HUES48 (cell line): ENCODE measurements around the gene CTRL.

Source experiments
- H3K27ac ChIP-seq: one replicate; pipeline ENCODE4 v1.7.0; 2013; ENCODE audit warnings: low read depth, low read length, inconsistent platforms
- H3K27me3 ChIP-seq: 2 replicates; pipeline ENCODE4 v1.6.1; 2013; ENCODE audit warnings: mild to moderate bottlenecking, low read length; ENCODE audit not compliant: control insufficient read depth, insufficient read depth
- H3K36me3 ChIP-seq: 2 replicates; pipeline ENCODE4 v1.6.1; 2013; ENCODE audit warnings: low read length; ENCODE audit not compliant: control insufficient read depth, insufficient read depth
- H3K4me1 ChIP-seq: 2 replicates; pipeline ENCODE4 v1.6.1; 2013; ENCODE audit warnings: mild to moderate bottlenecking, low read length; ENCODE audit not compliant: control insufficient read depth, insufficient read depth
- H3K4me3 ChIP-seq: 2 replicates; pipeline ENCODE4 v1.5.1; 2013; ENCODE audit warnings: mild to moderate bottlenecking, low read depth, low read length
- H3K9ac ChIP-seq: 2 replicates; pipeline ENCODE4 v1.6.1; 2013; ENCODE audit warnings: mild to moderate bottlenecking, low read depth, low read length, moderate library complexity
- H3K9me3 ChIP-seq: 2 replicates; pipeline ENCODE4 v1.6.1; 2013; ENCODE audit warnings: low read length; ENCODE audit not compliant: control insufficient read depth, insufficient read depth

CTRL gene

DNA sequence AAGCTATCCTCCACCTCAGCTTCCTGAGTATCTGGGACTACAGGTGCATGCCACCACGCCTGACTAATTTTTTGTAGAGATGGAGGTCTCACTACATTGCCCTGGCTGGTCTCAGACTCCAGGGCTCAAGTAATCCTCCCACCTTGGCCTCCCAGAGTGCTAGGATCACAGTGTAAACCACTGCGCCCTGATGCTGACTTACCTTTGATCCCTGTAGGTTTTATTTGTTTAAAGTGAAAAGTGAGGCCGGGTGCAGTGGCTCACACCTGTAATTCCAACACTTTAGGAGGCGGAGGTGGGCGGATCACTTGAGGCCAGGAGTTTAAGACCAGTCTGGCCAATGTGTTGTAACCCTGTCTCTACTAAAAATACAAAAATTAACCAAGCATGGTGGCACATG, 29.9 kb downstream of the CTRL start:
- Histone ChIP-seq H3K9me3 (no peaks in the 10 kb centered on the region), H3K27me3 (no peaks in the 10 kb centered on the region), H3K27ac (no peak overlapping the region), H3K9ac (no peak overlapping the region), H3K4me3 (no peak overlapping the region), H3K36me3 (peaks cover 9% of the 10 kb centered on the region; the same call in 1 of the 2 replicates), H3K4me1 (no peaks in the 10 kb centered on the region)

DNA sequence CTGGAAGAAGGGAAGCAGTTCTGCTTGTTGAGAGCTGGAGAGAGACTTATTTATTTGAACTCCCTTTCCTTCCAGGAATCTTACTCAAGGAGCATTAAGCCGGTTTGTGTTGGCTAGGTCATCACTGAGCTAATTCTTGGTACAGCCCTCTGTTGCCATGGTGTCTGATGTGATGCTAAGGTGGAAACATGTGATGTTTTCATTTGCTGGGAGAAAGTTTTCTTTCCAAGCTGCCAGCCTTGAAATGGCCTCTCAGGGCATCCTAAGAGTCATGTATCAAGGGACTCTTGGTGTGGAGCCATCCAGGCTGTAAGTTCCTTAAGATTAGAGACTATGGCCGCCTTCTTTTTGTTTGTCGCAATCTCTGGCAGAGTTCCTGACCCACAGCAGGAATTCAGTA, 34.4 kb downstream of the CTRL start:
- Histone ChIP-seq H3K4me3 (no peak overlapping the region), H3K9me3 (no peaks in the 10 kb centered on the region), H3K27me3 (no peaks in the 10 kb centered on the region), H3K27ac (no peak overlapping the region), H3K36me3 (no peaks in the 10 kb centered on the region), H3K4me1 (0 out of 2 replicates have a peak, but pooled peaks cover 7% of the 10 kb centered on the region), H3K9ac (no peak overlapping the region)

GRCh38 chr16:67893743-67894399, 37.8 kb downstream of the CTRL start:
- Histone ChIP-seq H3K27ac (peak overlapping the region; percentile 83), H3K27me3 (no peaks in the 10 kb centered on the region), H3K9me3 (no peaks in the 10 kb centered on the region), H3K4me1 (0 out of 2 replicates have a peak, but pooled peaks cover 8% of the 10 kb centered on the region), H3K9ac (peak overlapping the region; percentile 96), H3K36me3 (no peaks in the 10 kb centered on the region), H3K4me3 (peak overlapping the region; percentile 99)

- Histone ChIP-seq H3K36me3 (no peaks in the 10 kb centered on the region), H3K9ac (peak within 1 kb of the TSS; percentile 96), H3K4me3 (peak within 1 kb of the TSS; percentile 99), H3K27me3 (no peaks in the 10 kb centered on the region), H3K4me1 (0 out of 2 replicates have a peak, but pooled peaks cover 8% of the 10 kb centered on the region), H3K9me3 (no peaks in the 10 kb centered on the region), H3K27ac (peak within 1 kb of the TSS; percentile 83)
These were observed 38.5 kb downstream of the CTRL start, which contains the start of gene PSKH1 for GRCh38 chr16:67892899-67893742. TSS of gene PSKH1 (plus strand) at chr16:67893254. CDS start at chr16:67908750, 15,496 bp downstream.

DNA sequence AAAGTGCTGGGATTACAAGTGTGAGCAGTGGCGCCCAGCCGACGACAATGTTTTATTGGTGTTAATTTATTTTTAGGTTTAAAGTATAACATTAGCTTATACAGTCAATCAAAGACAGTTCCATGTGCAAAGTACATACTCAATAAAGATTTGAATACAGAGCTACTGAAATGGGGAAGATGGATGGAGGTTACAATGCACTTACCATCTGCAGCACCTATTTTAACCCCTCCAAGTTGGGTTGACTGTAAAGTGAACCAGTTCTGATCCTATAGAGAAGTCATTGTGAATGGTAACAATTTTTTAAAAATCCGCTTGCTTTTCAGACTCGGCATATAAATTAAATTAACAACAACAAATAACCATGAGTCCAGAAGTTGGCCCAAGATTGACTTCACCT, 39.3 kb downstream of the CTRL start:
- no peaks in the 10 kb centered on the region for H3K9me3 ChIP-seq
- no peak overlapping the region; the same call in 1 of the 2 replicates for H3K9ac ChIP-seq
- H3K36me3 ChIP-seq = no peaks in the 10 kb centered on the region
- 0 out of 2 replicates have a peak, but pooled peaks cover 8% of the 10 kb centered on the region for H3K4me1 ChIP-seq
- peak overlapping the region; percentile 59 for H3K4me3 ChIP-seq
- no peaks in the 10 kb centered on the region for H3K27me3 ChIP-seq
- peak overlapping the region; percentile 74 for H3K27ac ChIP-seq

DNA sequence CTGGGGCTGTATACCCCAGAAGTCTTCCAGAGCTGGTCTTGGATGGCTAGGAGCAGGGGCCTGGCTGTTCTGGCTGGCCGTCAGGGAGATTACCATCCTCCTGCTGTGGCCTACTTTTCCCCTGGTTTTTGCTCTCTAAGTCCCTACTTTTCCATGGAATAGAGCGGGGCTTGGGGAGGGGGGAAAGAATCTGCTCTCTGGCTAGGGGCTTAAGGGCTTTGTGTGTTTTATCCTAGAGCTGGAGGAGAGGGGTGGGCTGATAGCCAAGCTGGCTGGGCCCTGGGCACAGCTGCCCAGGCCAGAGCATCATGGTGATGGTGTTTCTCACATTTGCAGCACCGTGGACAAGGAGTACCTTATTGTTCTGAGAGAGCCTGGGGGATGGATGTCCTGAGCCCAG, 43.3 kb downstream of the CTRL start:
- H3K27me3 ChIP-seq = no peaks in the 10 kb centered on the region
- no peak overlapping the region for H3K9ac ChIP-seq
- no peak overlapping the region for H3K4me3 ChIP-seq
- no peaks in the 10 kb centered on the region for H3K9me3 ChIP-seq
- H3K4me1 ChIP-seq = peaks cover 22% of the 10 kb centered on the region
- H3K36me3 ChIP-seq = peaks cover 9% of the 10 kb centered on the region
- no peak overlapping the region for H3K27ac ChIP-seq

DNA sequence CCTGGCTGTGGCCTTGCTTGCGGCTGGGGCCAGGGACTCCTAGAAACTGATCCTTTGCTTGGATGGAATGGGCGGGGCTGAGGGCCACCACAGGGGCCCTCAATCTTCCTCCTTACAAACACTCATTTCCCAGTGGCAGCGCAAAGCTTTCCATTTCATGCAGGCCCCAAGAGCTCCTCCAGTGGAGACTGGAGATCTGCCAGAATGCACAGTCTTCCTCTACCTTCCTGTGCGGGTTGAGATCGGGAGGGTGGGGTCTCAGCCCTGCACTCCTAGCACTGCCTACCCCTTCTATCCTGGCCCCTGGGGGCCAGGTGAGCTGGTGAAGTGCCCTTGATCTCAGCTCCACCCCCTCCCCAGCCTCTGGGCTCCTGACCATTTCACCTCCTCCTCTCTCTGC, 45.3 kb downstream of the CTRL start:
- H3K27ac ChIP-seq = no peak overlapping the region
- H3K4me3 ChIP-seq = no peak overlapping the region
- H3K36me3 ChIP-seq = peaks cover 28% of the 10 kb centered on the region
- H3K27me3 ChIP-seq = no peaks in the 10 kb centered on the region
- H3K9me3 ChIP-seq = no peaks in the 10 kb centered on the region
- peaks cover 18% of the 10 kb centered on the region for H3K4me1 ChIP-seq
- H3K9ac ChIP-seq = no peak overlapping the region

- peaks cover 33% of the 10 kb centered on the region for H3K36me3 ChIP-seq
- no peaks in the 10 kb centered on the region for H3K27me3 ChIP-seq
- no peak overlapping the region for H3K4me3 ChIP-seq
- no peaks in the 10 kb centered on the region for H3K9me3 ChIP-seq
- H3K9ac ChIP-seq = no peak overlapping the region
- peaks cover 18% of the 10 kb centered on the region for H3K4me1 ChIP-seq
- no peak overlapping the region for H3K27ac ChIP-seq
These were observed 45.7 kb downstream of the CTRL start for GRCh38 chr16:67885976-67886375.

- Histone ChIP-seq H3K27me3 (no peaks in the 10 kb centered on the region), H3K9ac (no peak overlapping the region), H3K27ac (no peak overlapping the region), H3K4me3 (no peak overlapping the region), H3K36me3 (peaks cover 37% of the 10 kb centered on the region), H3K4me1 (peaks cover 18% of the 10 kb centered on the region), H3K9me3 (no peaks in the 10 kb centered on the region)
These were observed 46.1 kb downstream of the CTRL start for GRCh38 chr16:67885545-67885944.

GRCh38 chr16:67884684-67885083, 47.0 kb downstream of the CTRL start, which contains the start of gene NRN1L:
TSS of gene NRN1L (plus strand) at chr16:67884885. CDS start at chr16:67884904, 19 bp downstream.
- peaks cover 18% of the 10 kb centered on the region for H3K4me1 ChIP-seq
- H3K36me3 ChIP-seq = peaks cover 45% of the 10 kb centered on the region
- H3K27ac ChIP-seq = peak within 1 kb of the TSS; percentile 31
- peak within 1 kb of the TSS; percentile 40; the same call in 1 of the 2 replicates for H3K4me3 ChIP-seq
- H3K9me3 ChIP-seq = no peaks in the 10 kb centered on the region
- H3K27me3 ChIP-seq = no peaks in the 10 kb centered on the region
- H3K9ac ChIP-seq = peak within 1 kb of the TSS; percentile 10; the same call in 1 of the 2 replicates

DNA sequence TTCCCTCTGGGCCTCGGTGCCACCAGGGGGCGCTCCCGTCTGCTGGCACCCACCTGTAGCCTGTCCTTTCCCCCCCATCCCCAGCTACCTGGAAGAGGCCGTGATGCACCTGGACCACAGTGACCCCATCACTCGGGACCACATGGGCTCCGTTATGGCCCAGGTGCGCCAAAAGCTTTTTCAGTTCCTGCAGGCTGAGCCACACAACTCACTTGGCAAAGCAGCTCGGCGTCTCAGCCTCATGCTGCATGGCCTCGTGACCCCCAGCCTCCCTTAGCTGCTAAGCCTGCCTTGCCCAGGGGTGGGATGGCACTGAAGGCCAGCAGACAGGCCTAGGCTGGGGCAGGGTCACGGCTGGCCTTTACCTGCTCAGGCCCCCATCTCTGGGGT, 47.8 kb downstream of the CTRL start:
- peaks cover 18% of the 10 kb centered on the region for H3K4me1 ChIP-seq
- H3K27ac ChIP-seq = no peak overlapping the region
- peaks cover 54% of the 10 kb centered on the region for H3K36me3 ChIP-seq
- no peaks in the 10 kb centered on the region for H3K9me3 ChIP-seq
- H3K4me3 ChIP-seq = no peak overlapping the region
- no peak overlapping the region for H3K9ac ChIP-seq
- no peaks in the 10 kb centered on the region for H3K27me3 ChIP-seq
